WTC11 (cell line): Measurements from ENCODE around the gene TUBGCP3. TPM values are rescaled to one million over a fixed set of nuclear protein-coding genes. Genes with fewer than 3 reads are reported as not detected.

Source experiments
- ATAC-seq: fragments of 200-7000 bp; cut with Tn5 transposase; 2 replicates; pipeline ENCODE4 v1.10.0; 2021; ENCODE audit warnings: mild to moderate bottlenecking, moderate library complexity
- CTCF ChIA-PET: fragments of 300-600 bp; sonication (Branson Sonifier 250); formaldehyde crosslinking; loops from one replicate; lab custom pipeline; 2021; ENCODE audit warnings: antibody characterized with exemption; lab: Charles Lee
- POLR2A ChIA-PET: fragments of 350-600 bp; sonication (Branson Sonifier 250); formaldehyde crosslinking; loops from one replicate; lab custom pipeline; 2021; ENCODE audit warnings: antibody characterized with exemption; lab: Charles Lee
- DNase-seq: peaks from one replicate; pipeline ENCODE4 v3.0.0; 2021; ENCODE audit warnings: low spot score
- H3K27ac Mint-ChIP-seq: 2 replicates; pipeline ENCODE4 v1.8.0; 2021; ENCODE audit warnings: mixed read lengths
- H3K27me3 Mint-ChIP-seq: 2 replicates; pipeline ENCODE4 v1.8.0; 2021; ENCODE audit warnings: low read depth, mild to moderate bottlenecking, moderate library complexity, mixed read lengths
- H3K36me3 Mint-ChIP-seq: 2 replicates; pipeline ENCODE4 v1.8.0; 2021; ENCODE audit warnings: mixed read lengths
- H3K4me1 Mint-ChIP-seq: 2 replicates; pipeline ENCODE4 v1.8.0; 2022; ENCODE audit warnings: mixed read lengths
- H3K4me3 Mint-ChIP-seq: 2 replicates; pipeline ENCODE4 v1.8.0; 2021; ENCODE audit warnings: mild to moderate bottlenecking, moderate library complexity, mixed read lengths
- H3K9me3 Mint-ChIP-seq: 2 replicates; pipeline ENCODE4 v1.8.0; 2021; ENCODE audit warnings: mixed read lengths
- CBFB ChIP-seq: sonication (generic); formaldehyde crosslinking; IDR thresholded peaks from 2 replicates; pipeline ENCODE4 v1.8.1; 2022; ENCODE audit warnings: mild to moderate bottlenecking, low read depth, missing genetic modification reagents
- CREB1 ChIP-seq: sonication (generic); formaldehyde crosslinking; IDR thresholded peaks from 2 replicates; pipeline ENCODE4 v1.8.0; 2023; ENCODE audit warnings: mild to moderate bottlenecking, missing genetic modification reagents
- EMX1 ChIP-seq: fragments of 250-450 bp; sonication (Bioruptor Pico); IDR thresholded peaks from 2 replicates; pipeline ENCODE4 v1.8.0; 2021; ENCODE audit warnings: mild to moderate bottlenecking
- ETV6 ChIP-seq: sonication (generic); formaldehyde crosslinking; IDR thresholded peaks from 2 replicates; pipeline ENCODE4 v1.8.1; 2022; ENCODE audit warnings: mild to moderate bottlenecking, missing genetic modification reagents
- GRHL2 ChIP-seq: fragments of 250-450 bp; sonication (Bioruptor Pico); IDR thresholded peaks from 2 replicates; pipeline ENCODE4 v1.8.0; 2022; ENCODE audit warnings: mild to moderate bottlenecking, moderate library complexity; ENCODE audit not compliant: insufficient replicate concordance, severe bottlenecking
- GTF2I ChIP-seq: fragments of 250-450 bp; sonication (Bioruptor Pico); conservative IDR thresholded peaks from 2 replicates; pipeline ENCODE4 v1.4.0; 2021; ENCODE audit warnings: mild to moderate bottlenecking
- JUN ChIP-seq: sonication (generic); formaldehyde crosslinking; IDR thresholded peaks from 2 replicates; pipeline ENCODE4 v1.8.0; 2023; ENCODE audit warnings: mild to moderate bottlenecking, missing genetic modification reagents
- NFE2L1 ChIP-seq: sonication (generic); formaldehyde crosslinking; IDR thresholded peaks from 2 replicates; pipeline ENCODE4 v1.8.1; 2023; ENCODE audit warnings: missing genetic modification reagents
- NR1H2 ChIP-seq: sonication (generic); formaldehyde crosslinking; IDR thresholded peaks from 2 replicates; pipeline ENCODE4 v1.9.0; 2021; ENCODE audit warnings: mild to moderate bottlenecking, moderate library complexity, missing genetic modification reagents
- OVOL2 ChIP-seq: fragments of 250-450 bp; sonication (Bioruptor Pico); IDR thresholded peaks from 2 replicates; pipeline ENCODE4 v1.9.0; 2021; ENCODE audit warnings: mild to moderate bottlenecking, borderline replicate concordance
- ZNF423 ChIP-seq: fragments of 250-450 bp; sonication (Bioruptor Pico); IDR thresholded peaks from 2 replicates; pipeline ENCODE4 v2.1.2; 2022; ENCODE audit warnings: mild to moderate bottlenecking, moderate library complexity
- total RNA-seq: library from RNA; stranded (reverse); gene quantifications from 3 replicates; pipeline ENCODE4 v1.2.3, GENCODE V29; 2021
- TF ChIP-seq, protein P1 (sequence below): sonication (generic); formaldehyde crosslinking; IDR thresholded peaks from 2 replicates; pipeline ENCODE4 v1.8.0; 2023; ENCODE audit warnings: missing genetic modification reagents, mild to moderate bottlenecking, borderline replicate concordance
- TF ChIP-seq, protein P2 (sequence below): sonication (generic); formaldehyde crosslinking; IDR thresholded peaks from 2 replicates; pipeline ENCODE4 v1.8.1; 2022; ENCODE audit warnings: low read depth, missing genetic modification reagents, borderline replicate concordance
- TF ChIP-seq, protein P3 (sequence below): fragments of 250-450 bp; sonication (Bioruptor Pico); conservative IDR thresholded peaks from 2 replicates; pipeline ENCODE4 v1.9.0; 2021; ENCODE audit warnings: mild to moderate bottlenecking
- TF ChIP-seq, protein P4 (sequence below): fragments of 250-450 bp; sonication (Bioruptor Pico); IDR thresholded peaks from 2 replicates; pipeline ENCODE4 v1.9.0; 2021; ENCODE audit warnings: moderate library complexity, mild to moderate bottlenecking, inconsistent platforms, borderline replicate concordance
- TF ChIP-seq, protein P5 (sequence below): sonication (generic); formaldehyde crosslinking; IDR thresholded peaks from 2 replicates; pipeline ENCODE4 v1.8.1; 2023; ENCODE audit warnings: mild to moderate bottlenecking, missing genetic modification reagents

TUBGCP3 gene
- total RNA-seq, 1 experiment from 2014 or later: 29.9 TPM

DNA sequence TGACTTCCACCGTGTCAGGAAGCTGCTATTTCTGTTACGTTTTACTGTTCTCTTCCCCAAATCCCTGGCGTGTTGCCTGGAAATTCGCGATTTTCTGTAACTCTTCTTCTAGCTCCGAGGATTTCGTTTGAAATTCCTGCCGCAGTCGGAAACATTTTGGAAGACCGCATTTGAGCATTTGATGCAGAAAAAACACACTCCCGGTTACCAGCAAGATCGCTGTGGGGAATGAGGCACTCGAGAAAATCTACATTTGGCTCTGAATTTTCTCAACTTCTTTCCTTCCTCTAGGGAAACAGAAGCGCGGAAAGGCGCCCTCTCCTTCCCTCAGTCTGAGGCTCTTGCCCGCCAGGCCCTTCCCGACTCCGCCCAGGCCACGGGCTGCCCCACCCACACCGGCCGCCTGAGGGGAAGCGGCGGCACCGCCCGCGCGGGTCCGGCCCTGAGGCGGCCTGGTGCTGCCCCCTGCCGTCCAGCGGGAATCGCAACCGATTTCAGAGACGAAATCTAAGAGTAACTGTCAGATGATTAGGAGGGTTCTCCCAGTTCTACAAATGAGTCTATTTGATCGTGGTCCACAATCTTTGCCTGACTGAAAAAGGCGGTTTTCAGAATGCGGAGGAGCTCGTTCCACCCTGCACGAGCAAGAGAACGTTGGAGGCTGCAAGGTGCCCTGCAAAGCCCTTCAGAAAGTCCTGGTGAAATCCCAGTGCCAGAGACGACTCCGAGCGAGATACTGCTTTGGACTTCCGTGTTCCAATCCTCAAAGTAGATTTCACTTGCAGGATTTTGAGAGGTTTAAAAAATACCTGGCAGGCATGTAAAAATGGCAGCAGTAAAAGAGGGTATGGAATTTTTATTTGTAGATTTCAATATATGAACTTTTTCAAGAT lies 18.4 kb upstream of the TUBGCP3 start (continued):
- TF ChIP-seq CBFB (no peak), ETV6 (0 out of 2 replicates have a peak, but pooled peaks have one; percentile 53)

DNA sequence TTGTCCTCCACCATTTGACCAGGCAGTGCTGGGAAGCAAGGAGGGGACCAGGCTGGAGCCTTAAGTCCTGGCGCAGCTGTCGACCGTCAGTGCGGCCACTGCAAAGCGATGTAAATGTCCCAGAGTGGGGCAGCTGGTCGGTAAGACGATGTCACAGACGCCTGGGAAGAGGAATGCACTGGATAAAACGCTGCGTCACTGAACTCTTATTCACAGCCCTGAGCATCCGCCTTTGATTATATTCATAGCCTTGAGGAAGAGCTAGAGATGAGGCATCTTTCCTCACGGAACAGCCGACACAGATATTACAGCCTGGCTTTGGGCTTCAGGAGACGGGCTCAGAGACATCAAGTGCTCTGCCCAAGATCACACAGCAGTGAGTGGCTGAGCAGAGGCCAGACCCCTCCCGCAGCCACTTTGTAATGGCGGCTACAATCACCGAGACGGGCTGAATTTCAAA lies 17.6 kb upstream of the TUBGCP3 start:
- CTCF ChIA-PET: interaction anchor here (0.5 to 1.6 kb wide), 8 partner anchors 18 to 269 kb away, joined by 3 to 6 read pairs (median 4); partner anchors contain the start of gene TUBGCP3
- Mint-ChIP-seq H3K36me3 (no peaks in the 10 kb centered on the region), H3K9me3 (peaks cover 9% of the 10 kb centered on the region; the same call in 1 of the 2 replicates), H3K4me1 (peaks cover 23% of the 10 kb centered on the region), H3K4me3 (peak overlapping the region; percentile 84), H3K27me3 (peaks cover 22% of the 10 kb centered on the region), H3K27ac (0 out of 2 replicates have a peak overlapping the region, but pooled peaks have one; percentile 86)
- ATAC-seq: peak; percentile 40
- TF ChIP-seq GRHL2 (CRISPR knock-in tag) (no peak), EMX1 (CRISPR knock-in tag) (0 out of 2 replicates have a peak, but pooled peaks have one; percentile 25), OVOL2 (CRISPR knock-in tag) (no peak), GTF2I (CRISPR knock-in tag) (peak; percentile 88), NFE2L1 (CRISPR knock-in tag) (no peak)
- TF ChIP-seq, protein P1, sequence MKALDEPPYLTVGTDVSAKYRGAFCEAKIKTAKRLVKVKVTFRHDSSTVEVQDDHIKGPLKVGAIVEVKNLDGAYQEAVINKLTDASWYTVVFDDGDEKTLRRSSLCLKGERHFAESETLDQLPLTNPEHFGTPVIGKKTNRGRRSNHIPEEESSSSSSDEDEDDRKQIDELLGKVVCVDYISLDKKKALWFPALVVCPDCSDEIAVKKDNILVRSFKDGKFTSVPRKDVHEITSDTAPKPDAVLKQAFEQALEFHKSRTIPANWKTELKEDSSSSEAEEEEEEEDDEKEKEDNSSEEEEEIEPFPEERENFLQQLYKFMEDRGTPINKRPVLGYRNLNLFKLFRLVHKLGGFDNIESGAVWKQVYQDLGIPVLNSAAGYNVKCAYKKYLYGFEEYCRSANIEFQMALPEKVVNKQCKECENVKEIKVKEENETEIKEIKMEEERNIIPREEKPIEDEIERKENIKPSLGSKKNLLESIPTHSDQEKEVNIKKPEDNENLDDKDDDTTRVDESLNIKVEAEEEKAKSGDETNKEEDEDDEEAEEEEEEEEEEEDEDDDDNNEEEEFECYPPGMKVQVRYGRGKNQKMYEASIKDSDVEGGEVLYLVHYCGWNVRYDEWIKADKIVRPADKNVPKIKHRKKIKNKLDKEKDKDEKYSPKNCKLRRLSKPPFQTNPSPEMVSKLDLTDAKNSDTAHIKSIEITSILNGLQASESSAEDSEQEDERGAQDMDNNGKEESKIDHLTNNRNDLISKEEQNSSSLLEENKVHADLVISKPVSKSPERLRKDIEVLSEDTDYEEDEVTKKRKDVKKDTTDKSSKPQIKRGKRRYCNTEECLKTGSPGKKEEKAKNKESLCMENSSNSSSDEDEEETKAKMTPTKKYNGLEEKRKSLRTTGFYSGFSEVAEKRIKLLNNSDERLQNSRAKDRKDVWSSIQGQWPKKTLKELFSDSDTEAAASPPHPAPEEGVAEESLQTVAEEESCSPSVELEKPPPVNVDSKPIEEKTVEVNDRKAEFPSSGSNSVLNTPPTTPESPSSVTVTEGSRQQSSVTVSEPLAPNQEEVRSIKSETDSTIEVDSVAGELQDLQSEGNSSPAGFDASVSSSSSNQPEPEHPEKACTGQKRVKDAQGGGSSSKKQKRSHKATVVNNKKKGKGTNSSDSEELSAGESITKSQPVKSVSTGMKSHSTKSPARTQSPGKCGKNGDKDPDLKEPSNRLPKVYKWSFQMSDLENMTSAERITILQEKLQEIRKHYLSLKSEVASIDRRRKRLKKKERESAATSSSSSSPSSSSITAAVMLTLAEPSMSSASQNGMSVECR (CRISPR knock-in tag): no peak
- TF ChIP-seq, protein P2, sequence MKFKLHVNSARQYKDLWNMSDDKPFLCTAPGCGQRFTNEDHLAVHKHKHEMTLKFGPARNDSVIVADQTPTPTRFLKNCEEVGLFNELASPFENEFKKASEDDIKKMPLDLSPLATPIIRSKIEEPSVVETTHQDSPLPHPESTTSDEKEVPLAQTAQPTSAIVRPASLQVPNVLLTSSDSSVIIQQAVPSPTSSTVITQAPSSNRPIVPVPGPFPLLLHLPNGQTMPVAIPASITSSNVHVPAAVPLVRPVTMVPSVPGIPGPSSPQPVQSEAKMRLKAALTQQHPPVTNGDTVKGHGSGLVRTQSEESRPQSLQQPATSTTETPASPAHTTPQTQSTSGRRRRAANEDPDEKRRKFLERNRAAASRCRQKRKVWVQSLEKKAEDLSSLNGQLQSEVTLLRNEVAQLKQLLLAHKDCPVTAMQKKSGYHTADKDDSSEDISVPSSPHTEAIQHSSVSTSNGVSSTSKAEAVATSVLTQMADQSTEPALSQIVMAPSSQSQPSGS (CRISPR knock-in tag): no peak
- TF ChIP-seq, protein P3, sequence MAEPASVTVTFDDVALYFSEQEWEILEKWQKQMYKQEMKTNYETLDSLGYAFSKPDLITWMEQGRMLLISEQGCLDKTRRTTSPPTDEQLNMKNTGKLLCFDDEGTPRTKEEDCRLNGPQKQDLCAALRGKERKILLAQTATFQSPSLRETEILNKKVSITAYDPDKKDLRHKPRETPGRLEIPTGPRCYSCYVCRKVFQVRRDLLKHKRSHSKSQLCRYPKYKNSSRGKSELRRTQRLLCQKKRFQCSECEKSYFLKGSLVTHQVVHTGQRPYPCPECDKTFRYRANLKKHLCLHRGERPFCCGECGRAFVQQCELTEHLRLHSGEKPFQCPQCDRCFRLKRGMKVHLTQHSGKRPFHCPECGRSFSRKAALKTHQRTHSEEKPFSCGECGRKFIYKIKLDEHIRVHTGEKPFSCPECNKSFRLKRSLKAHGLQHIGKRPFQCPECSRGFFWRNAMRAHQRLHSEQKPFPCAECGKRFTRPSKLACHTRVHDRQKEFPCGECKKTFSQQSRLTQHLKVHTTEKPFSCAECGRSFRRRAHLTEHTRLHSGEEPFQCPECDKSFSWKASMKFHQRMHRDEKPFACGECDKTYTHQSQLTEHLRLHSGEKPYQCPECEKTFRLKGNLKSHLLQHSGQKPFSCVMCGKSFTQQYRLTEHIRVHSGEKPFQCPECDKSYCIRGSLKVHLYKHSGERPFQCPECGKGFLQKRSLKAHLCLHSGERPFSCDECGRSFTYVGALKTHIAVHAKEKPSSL: no peak
- TF ChIP-seq, protein P4, sequence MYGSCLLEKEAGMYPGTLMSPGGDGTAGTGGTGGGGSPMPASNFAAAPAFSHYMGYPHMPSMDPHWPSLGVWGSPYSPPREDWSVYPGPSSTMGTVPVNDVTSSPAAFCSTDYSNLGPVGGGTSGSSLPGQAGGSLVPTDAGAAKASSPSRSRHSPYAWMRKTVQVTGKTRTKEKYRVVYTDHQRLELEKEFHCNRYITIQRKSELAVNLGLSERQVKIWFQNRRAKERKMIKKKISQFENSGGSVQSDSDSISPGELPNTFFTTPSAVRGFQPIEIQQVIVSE: no peak
- POLR2A ChIA-PET: interaction anchor here (0.8 to 1.2 kb wide), 3 partner anchors 14 to 119 kb away, joined by 3 read pairs; partner anchors contain the start of gene TUBGCP3
- no peak for DNase-seq

DNA sequence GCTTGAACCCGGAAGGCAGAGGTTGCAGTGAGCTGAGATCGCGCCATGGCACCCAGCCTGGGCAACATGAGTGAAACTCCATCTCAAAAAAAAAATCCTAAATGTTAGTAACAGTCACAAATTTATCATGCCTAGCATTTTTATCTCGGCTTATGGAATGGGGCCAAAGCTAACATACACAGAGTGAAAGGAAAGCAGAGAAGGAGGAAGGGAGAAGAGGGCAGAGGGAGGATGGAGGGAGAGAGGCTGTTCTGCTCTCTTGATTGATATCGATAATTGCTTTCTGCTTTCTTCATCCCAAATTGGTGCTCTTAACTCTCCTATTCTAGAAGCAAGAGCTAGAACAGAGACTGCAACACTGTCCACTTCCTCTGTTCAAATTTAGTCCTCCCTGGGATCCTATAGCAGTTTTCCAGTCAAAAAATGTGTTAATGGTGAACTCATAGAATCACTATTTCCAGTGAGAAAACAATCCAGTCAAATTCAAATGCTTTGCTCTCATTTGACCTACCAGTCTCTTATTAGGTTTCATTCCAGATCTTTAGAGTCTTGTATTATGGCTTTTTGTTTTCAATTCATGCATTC lies 15.8 kb upstream of the TUBGCP3 start:
- Mint-ChIP-seq H3K9me3 (no peaks in the 10 kb centered on the region), H3K4me3 (no peak overlapping the region), H3K27me3 (peaks cover 22% of the 10 kb centered on the region), H3K27ac (no peak overlapping the region), H3K36me3 (no peaks in the 10 kb centered on the region), H3K4me1 (peaks cover 19% of the 10 kb centered on the region)
- DNase-seq (no peak), ATAC-seq (no peak)
- POLR2A ChIA-PET: no interaction called here
- CTCF ChIA-PET: no interaction called here
- TF ChIP-seq NR1H2: no peak
- no peak for TF ChIP-seq JUN (CRISPR knock-in tag)
- TF ChIP-seq CREB1 (CRISPR knock-in tag): no peak
- no peak for TF ChIP-seq ZNF423
- TF ChIP-seq, protein P5, sequence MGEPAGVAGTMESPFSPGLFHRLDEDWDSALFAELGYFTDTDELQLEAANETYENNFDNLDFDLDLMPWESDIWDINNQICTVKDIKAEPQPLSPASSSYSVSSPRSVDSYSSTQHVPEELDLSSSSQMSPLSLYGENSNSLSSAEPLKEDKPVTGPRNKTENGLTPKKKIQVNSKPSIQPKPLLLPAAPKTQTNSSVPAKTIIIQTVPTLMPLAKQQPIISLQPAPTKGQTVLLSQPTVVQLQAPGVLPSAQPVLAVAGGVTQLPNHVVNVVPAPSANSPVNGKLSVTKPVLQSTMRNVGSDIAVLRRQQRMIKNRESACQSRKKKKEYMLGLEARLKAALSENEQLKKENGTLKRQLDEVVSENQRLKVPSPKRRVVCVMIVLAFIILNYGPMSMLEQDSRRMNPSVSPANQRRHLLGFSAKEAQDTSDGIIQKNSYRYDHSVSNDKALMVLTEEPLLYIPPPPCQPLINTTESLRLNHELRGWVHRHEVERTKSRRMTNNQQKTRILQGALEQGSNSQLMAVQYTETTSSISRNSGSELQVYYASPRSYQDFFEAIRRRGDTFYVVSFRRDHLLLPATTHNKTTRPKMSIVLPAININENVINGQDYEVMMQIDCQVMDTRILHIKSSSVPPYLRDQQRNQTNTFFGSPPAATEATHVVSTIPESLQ (CRISPR knock-in tag): no peak
- TF ChIP-seq, protein P4: no peak
